HG03342 (cell line): ENCODE measurements around the gene GPR37L1.
A peak's percentile ranks its signal among the peaks of the same experiment; 100 is the strongest.
"Not testable (repeated sequence)": the region's sequence is repeated elsewhere in the genome, so short reads cannot be mapped to it uniquely, and the experiment has no call there.

Experiments used
- ATAC-seq: cut with Tn5 transposase; IDR thresholded peaks from one replicate; pipeline ENCODE4 v1.9.1; 2021; ENCODE audit warnings: mild to moderate bottlenecking, moderate library complexity; ENCODE audit not compliant: unreplicated experiment

Gene GPR37L1

DNA sequence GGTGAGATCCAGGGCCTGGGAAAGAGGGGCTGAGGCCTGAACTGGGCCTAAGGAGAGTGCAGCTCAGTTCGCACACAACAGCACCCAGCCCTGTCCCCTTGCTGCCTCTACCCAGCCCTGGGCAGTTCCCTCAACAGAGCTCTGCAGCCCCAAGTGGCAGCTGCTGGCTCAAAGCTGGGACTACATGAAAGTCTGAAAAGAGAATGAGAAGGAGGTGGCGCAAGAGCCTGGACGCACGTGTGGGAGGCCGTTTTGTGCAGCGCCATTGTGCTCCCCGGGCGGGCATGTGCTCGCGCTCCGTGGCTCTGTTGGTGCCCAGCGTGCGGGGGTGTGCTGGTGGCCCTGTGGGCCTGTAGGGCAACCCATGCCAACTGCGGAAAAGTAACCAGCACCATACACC lies 10.3 kb downstream of the GPR37L1 start:
- no peak for ATAC-seq

DNA sequence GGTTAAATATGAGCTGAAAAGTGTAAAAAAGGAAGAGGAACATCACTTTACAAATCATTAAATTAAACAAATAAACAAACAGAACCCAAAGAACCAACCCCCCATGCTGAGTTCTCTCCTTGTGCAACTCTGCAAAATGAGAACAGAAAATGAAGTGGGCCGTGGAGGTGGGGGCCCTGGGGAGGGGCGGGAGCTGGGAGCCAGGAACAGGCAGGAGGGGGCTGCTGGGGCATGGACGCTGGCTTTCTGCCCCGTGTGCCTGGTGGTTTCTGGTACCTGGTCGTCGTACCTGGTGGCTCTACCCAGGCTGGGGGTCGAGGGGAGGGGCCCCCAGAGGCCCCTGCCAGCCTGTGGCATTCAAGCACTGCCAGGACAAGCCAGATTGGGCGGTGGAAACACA lies 10.8 kb downstream of the GPR37L1 start:
- ATAC-seq: no peak

DNA sequence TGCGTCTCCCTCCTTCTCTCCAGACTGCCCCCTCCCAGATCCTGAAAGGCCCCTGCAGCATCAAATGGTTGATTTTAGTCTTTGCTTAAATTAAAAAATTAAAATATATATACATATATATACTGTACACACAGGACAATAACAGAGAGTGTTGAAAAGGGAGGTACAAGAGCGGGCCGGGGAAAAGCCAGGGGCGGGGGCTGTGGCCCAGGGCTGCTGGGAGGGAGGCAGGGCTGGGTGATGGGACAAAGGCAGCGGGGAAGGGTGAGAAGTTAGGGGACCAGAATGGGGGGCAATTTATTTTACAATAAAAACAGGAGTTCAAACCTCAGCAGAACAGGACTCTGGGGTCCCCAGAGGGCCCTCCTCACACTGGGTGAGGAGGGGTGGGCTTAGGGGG lies 11.3 kb downstream of the GPR37L1 start:
- no peak for ATAC-seq

DNA sequence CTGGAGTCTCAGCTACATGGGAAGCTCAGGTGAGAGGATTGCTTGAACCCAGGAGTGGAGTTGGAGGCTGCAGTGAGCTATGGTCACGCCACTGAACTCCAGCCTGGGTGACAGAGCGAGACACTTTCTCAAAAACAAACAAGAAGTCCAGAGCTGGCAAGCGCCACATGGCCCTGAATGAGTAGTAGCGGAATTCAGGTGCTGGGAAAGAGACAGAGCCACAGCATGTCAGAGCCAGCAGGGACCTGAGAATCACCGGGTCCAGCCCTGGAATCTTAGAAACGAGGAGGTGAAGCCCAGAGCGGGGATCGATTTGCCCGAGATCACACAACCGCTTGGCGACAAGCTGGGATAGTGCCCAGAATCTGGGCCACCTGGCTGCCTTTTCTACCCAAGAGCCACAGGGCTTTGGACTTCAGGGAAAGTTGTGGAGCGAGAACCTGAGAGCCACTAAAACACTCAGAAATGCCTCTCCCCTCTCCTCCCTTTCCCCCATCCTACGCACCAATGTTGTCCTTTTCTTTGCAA lies 12.0 kb downstream of the GPR37L1 start:
- ATAC-seq: no peak

DNA sequence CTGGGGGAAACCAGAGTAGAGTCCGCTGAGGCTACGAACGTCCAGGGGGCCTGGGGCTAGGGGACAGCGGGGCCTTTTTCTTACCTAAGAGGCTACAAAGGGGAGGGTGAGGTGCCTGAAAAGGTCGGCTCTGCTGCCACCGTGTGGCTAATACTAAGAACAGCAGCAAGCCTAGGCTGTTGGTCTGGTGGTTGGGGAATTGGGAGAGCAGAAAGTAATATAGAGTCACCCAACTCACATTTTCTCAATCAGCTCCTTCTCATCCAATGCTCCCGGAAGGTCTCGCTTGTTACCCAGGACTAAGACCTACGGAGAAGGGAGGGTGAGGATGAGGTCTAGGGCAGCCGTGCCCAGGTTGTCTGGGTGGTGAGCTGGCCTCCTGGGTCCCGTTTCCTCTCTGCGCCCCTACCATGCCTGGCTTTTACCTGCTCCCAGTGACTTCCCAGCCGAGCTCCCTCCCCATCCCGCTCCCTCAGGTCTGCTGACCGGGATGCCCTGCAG lies 12.6 kb downstream of the GPR37L1 start:
- ATAC-seq: peak; percentile 76

DNA sequence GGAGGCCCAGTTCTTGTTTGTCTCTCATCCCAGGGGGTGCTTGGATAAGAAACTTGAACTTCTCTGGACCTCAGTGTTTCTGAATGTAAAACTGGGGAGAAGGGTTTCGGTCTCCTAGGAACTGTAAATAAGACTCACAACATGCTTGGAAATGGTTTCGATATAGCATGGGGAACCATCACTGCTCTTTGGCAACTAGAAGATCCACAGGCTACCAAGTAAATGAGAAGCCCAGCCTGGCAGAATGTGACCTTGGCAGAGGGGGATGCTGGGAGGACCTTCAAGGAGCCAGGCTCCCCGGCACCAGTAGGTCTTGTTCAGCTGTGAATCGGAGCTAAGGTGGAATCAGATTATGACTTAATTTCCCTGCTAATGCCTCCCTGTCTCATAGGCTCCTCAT lies 18.1 kb downstream of the GPR37L1 start:
- no peak for ATAC-seq

DNA sequence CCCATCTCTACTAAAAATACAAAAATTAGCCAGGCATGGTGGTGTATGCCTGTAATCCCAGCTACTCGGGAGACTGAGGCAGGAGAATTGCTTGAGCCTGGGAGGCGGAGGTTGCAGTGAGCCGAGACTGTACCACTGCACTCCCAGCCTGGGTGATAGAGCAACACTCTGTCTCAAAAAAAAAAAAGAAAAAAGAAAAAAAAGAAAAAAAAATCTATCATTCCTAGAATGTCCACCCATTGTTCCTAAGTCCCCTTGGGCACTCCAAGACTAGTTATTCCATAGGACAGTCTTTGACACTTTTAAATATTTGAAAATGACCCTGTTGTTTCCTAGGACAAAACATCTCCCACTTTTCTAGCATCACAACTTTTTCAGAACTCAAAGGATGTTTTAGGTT lies 18.8 kb downstream of the GPR37L1 start:
- ATAC-seq: not testable (repeated sequence)

DNA sequence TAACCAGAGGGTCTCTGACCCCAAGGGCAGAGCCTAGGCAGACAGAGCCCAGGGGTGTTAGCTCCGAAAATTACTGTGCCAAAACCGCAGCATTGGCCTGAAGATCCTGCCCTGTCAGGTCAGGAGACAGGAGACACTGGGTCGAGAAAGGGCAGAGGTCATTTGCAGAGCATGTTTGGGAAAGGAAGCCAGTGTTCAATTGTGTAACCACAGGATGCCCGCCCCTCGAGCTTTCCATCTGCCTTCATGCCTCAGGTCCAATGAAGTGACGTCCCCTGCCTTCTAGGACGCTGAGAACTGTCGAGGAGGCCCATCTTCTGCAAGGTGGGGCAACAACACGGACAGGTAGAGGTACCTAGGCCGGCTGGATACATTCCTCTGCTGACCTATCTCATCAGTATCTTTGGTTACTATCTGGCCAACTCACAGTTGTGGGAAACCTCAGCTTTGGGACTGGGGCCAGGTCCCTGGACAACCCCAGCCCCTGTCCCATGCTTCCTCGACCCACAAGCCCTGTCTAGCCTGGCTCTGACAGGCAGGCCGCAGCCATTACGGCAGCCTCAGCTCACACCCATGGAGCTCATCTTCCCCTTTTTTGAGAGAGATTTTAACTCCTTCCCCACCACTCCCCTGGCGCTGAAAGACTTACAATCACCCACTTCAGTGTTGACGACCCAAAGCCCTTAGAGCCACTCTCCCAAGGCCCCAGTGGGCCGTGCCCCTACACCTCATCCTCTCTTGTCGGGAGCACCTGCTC lies 20.5 kb downstream of the GPR37L1 start:
- peak; percentile 32 for ATAC-seq

DNA sequence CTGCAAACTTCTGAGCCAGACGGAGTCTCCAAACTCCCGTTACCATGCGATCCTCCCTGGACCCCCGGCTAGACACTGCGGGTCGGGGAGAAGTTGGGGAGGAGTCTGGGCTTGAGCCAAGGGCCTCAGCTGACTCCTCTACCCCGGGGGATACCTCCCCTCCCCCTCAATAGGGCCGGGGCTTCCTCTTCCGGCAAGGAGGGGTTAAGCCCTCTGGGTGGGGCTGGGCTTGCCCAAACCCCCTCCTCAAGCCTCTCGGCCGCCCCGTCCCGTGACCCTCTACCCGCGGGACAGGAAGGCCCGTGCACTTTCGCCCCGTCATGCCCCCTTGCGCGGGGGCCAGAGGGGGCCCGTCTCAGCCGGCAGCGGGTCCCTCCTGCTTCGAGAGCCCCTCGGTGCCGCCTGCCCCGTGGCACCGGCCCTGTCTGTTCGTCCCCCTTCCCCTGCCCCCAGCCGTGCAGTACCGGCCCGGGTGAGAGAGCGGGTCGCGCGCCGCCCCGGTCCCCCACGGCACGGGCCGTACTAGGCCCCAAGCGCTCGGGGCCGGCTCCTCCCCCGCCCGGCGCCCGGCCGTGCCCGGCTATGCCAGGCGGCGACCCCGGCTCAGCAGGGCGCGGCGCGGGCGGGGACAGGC lies 21.2 kb downstream of the GPR37L1 start:
- peak; percentile 43 for ATAC-seq

DNA sequence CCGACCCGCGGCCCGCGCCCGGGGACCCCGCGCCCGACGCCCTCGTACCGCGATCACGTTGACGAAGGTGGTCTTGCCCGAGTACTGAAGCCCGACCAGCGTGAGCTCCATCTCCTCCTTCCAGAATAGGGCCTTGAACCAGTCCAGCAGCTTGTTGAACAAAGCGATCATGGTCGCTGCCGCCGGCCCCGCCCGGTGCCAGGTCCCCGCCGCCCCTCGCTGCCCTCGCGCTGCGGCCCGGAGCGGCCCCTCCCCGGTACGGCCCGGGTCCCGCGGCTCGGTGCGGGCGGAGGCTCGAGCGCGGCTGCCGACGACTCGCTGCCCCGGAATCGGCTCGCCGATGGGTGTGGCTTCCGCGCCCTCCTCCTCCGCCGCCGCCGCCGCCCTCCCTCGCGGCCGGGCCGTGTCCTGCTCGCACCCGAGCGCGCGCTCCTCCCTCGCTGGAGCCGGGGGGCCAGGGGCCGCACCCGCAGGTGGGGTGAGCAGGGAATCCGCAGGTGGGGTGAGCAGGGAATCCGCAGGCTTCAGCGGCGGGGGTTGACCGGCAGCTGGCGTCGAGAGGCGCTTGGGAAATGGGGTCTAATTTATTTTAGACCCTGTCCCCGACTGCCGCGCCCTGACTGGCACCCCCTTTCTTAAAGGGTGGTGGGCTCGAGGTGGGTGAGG lies 21.8 kb downstream of the GPR37L1 start, which contains the start of gene ARL8A:
Gene ARL8A, minus strand, starts transcription at position 336 of the 666 bp plus-strand sequence. Its CDS starts 165 bp downstream, at position 171.
- ATAC-seq: peak; percentile 55

DNA sequence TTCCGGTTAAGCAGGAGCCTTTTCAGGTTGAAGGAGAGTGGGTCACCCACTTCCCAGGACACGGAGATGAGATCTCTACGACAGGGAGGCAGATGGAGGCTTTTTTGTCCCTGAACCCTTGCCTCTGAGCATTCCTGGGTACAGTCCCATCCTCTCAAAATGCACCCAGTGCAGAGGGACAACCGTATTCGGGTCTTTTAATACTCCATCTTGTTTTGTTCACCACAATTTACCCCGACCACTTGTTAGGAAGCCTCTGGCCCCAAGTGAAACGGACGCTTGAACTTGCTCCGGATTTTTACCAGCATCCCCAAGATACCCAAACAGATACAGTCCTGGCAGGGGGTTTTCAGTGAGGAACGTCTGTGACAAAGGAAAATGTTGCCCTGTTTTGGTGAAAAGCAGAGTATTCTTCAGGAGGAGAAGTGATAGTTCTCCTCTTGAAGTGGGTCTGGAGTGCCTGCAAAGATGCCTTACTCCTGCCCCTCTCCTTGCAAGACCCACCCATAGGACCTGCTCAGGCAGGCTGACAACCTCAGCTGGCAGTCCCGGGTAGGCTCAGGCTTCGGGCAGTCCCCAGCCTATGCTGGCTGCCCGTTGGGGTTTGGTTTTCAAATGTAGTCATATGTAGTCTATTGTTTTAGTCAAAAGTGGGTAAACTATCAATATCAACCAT lies 22.5 kb downstream of the GPR37L1 start:
- no peak for ATAC-seq

DNA sequence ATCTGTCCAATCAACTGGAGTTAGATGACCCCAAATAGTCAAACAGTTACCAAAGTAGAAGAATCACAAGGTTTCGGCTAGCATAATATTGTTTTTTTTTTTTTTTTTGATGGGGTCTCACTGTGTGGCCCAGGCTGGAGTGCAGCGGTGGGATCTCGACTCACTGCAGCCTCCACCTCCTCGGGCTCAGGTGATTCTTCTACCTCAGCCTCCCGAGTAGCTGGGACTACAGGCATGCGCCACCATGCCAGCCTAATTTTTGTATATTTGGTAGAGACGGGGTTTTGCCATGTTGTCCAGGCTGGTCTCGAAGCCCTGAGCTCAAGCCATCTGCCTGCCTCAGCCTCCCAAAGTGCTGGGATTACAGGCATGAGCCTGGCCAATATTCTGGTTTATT lies 23.0 kb downstream of the GPR37L1 start:
- not testable (repeated sequence) for ATAC-seq

DNA sequence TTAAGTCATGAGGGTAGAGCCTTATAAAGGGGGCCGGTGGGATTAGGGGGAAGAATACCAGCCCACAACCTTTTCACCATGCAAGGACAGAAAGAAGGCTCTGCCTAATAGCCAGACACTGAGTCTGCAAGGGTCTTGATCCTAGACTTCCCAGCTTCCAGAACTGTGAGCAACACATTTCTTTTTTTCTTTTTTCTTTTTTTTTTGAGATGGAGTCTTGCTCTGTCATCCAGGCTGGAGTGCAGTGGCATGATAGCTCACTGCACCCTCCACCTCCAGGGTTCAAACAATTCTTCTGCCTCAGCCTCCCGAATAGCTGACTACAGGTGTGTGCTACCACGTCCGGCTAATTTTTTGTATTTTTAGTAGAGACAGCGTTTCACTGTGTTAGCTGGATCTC lies 23.6 kb downstream of the GPR37L1 start:
- ATAC-seq: no peak

DNA sequence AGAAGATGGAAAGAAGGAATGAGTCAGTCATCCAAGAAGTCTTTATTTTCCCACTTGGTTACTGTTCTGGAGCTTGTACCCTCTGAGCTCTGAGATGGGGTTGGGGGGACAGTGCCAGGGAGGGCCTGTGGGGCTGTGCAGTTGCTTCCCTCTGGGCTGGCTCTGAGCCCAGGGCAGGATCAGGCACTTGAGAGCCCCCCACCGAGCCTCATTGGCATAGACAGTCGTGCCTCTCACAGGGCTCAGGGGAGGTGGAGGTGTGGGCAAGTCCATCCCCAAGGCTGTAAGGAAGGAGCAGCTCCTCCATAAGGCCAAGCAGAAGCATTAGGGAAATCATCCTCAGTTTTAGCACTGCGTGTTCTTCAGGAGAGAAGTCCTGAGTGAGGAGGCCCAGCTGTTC lies 24.3 kb downstream of the GPR37L1 start:
- no peak for ATAC-seq

DNA sequence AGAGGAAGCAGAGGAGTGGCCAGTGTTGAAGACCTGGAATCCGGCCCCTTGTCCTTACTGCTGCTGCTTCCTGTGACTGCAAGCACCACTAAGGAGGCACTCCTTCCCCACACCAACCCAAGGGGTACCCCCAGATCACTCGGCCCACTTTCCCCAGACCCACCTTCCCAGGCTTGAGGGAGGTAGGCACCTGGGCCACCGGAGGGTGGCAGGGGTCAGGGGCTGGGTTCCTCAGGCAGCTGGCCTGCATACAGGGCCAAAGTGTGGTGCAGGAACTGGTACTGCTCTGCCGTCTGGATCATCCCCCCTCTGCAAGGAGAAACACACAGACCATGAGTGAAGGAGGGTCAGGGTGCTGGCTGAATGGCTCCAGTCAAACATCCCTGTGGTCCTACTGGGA lies 25.7 kb downstream of the GPR37L1 start:
- ATAC-seq: no peak

DNA sequence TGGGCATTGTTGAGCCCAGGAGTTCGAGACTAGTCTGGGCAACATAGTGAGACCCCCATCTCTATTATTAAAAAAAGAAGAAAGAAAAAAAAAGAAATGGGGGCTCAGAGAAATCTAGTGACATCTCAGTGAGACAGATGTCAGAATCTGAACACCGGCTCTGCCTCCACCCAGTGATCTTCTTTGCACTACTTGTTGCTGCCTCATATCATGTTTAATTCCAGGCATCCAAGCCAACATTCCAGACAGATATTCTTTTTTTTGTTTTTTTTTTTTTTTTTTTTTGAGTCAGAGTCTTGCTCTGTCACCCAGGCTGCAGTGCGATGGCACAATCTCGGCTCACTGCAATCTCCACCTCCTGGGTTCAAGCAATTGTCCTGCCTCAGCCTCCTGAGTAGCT lies 26.8 kb downstream of the GPR37L1 start:
- ATAC-seq: no peak

DNA sequence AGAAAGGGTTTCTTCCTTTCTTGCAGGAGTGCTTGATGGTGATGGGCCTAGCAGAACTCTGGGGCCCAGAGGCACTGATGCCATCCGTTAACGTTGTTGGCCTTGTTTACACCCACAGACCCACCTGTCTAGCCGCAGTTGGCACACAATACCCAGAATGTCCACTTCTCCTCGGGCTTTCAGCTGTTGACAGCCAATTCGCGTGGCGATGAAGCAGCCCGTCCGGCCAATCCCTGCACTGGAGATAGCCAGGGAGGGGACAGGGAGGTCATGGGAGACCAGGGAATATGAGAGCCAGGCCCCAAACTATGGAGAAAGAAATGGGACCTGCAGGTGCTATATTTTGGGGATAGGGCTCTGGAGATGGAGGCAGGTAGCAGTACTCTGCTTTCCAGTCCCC lies 27.5 kb downstream of the GPR37L1 start:
- no peak for ATAC-seq

DNA sequence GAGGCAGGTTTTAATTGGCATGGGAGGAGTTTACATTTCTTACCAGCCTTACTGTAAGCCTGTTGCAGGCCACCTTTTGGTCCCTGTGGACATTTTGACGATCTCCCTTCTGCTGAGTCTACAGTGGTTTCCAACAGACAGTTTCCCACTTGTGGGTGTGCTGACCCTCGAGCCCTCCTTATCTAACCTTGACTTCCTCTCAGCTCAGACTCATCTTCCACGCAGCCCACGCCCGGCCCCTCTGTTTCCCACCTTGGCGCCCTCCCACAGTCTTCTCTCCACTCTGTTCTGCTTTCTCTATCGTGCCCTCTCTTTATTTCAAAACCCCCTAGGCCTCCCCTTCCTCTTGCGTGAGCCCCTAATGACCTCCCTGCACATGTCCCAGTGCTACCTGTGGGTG lies 27.9 kb downstream of the GPR37L1 start:
- ATAC-seq: no peak

DNA sequence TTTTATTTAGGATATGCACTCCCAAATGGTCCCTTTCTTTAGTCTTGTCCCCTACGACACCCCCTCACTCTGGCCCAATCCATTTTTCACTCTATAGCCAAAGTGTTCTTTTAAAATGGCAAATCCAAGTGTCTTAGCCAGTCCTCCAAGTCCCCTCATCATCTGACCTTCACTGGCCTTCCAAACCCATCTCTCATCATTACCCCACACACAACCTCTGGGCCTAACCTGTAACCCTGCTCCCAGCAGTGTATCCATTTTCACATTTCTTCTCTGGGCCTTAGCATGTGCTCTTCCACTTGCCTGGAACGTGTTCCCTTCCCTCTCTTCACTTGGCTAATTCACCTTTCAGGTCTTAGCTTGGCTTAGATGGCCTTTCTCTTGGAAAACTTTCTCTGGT lies 28.3 kb downstream of the GPR37L1 start:
- no peak for ATAC-seq

DNA sequence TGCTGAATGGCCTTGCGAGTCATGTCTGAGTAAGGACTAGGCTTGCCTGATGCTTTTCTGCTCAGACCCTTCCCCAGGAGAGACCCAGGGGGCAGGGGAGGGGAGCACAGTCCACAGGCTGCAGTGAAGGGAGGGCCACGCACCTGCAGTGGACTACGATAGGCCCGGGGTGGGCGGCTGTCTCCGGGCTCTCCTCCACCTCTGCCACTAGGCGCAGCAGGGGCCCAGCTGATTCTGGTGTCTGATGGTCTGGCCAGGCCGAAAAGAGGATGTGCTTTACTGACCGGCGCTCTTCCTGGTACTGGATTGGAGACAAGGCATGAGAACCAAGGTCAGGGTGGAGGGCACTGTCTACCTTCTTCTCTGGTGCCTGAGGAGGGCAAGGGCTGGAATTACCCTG lies 29.7 kb downstream of the GPR37L1 start:
- ATAC-seq: no peak

DNA sequence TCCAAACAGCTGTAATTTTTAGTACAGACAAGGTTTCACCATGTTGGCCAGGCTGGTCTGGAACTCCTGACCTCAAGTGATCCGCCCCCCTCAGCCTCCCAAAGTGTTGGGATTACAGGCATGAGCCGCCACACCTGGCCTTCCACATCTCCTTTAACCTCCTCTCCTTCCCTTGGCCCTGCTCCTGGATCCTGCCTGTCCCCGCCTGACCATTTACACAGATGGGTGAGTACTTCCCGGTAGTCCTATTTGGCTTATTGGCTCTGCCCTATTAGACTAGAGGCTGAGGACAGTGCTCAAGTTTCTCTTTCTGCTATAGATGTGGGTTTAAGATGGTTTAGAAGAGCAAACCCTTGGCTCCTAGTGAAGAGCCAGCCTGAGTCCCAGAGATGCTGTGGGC lies 30.6 kb downstream of the GPR37L1 start:
- ATAC-seq: no peak
